Measurements from ENCODE around the gene CYSTM1. TPM values are rescaled to one million over a fixed set of nuclear protein-coding genes. Genes with fewer than 3 reads are reported as not detected.

The CYSTM1 gene
- total RNA-seq, 2 experiments from 2014 or later = 7.2 to 7.4 TPM

DNA sequence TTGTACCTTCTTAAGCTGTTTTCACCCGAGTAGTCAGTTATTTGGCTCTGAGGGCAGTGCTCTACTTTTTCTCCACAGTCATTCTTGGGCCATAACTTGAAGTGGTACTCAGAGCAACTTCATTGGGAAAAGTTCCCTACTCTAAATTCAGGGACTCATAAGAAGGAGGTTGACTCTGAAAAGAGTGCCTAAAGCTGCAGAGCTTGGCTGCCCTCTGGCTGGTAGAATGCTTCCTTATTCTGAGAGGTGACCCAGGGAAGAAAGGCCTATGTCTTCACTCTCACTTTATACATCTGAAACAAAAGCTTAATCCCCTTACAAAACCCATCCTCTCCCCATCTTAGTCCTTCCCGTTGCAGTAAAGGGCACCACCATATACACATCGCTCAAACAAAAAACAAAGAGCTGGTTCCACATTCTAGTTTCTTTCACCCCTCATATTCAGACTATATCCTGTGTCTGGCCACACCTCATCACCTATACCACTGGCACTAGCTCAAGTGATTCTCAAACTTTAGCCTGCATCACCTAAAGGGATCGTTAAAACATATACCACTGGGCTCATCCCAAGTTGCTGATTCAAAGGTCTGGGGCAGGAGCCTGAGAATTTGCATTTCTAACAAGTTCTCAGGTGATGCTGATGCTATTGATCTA, 41.3 kb upstream of the CYSTM1 start:
- TF ChIP-seq, protein P1, sequence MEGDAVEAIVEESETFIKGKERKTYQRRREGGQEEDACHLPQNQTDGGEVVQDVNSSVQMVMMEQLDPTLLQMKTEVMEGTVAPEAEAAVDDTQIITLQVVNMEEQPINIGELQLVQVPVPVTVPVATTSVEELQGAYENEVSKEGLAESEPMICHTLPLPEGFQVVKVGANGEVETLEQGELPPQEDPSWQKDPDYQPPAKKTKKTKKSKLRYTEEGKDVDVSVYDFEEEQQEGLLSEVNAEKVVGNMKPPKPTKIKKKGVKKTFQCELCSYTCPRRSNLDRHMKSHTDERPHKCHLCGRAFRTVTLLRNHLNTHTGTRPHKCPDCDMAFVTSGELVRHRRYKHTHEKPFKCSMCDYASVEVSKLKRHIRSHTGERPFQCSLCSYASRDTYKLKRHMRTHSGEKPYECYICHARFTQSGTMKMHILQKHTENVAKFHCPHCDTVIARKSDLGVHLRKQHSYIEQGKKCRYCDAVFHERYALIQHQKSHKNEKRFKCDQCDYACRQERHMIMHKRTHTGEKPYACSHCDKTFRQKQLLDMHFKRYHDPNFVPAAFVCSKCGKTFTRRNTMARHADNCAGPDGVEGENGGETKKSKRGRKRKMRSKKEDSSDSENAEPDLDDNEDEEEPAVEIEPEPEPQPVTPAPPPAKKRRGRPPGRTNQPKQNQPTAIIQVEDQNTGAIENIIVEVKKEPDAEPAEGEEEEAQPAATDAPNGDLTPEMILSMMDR (IDR thresholded peaks at IDR 0.05) = no peak
- Mint-ChIP-seq H3K27me3 (no peaks in the 10 kb centered on the region), H3K27ac (no peak overlapping the region), H3K4me3 (no peak overlapping the region), H3K9me3 (no peaks in the 10 kb centered on the region), H3K4me1 (ENCODE audit: low read depth) (peaks cover 52% of the 10 kb centered on the region), H3K36me3 (ENCODE audit: low read depth) (no peaks in the 10 kb centered on the region)
- no peaks in the 10 kb centered on the region for H3K36me3 ChIP-seq (ENCODE audit: insufficient read depth, low read length)
- intact Hi-C loops (cut with DNase I, micrococcal nuclease) = loop anchor here in 1 of 2 experiments (2.0 kb wide), 1 partner anchor 13 kb away; no protein-coding TSS in a partner anchor
- H3K9me3 ChIP-seq (ENCODE audit: control insufficient read depth in 1 of 2, insufficient read depth in 1 of 2, low read length in 2 of 2) = no peaks in the 10 kb centered on the region
- ATAC-seq (ENCODE audit: poor library complexity) (no peak), DNase-seq (no peak)
- no peak overlapping the region for H3K27ac ChIP-seq (ENCODE audit: low read depth in 1 of 2, low read length in 2 of 2)
- H3K4me1 ChIP-seq (ENCODE audit: insufficient read depth, low read length) = peaks cover 16% of the 10 kb centered on the region
- POLR2A ChIA-PET = interaction anchor here (1.1 kb wide), 1 partner anchor 19 kb away, joined by 3 read pairs; no protein-coding TSS in a partner anchor
- H3K27me3 ChIP-seq (ENCODE audit: control insufficient read depth in 1 of 2, insufficient read depth in 2 of 2, low read length in 2 of 2) = no peaks in the 10 kb centered on the region
- no peak overlapping the region for H3K4me3 ChIP-seq (ENCODE audit: low read length)
- CTCF ChIA-PET = interaction anchor here (2.0 kb wide), 1 partner anchor 11 kb away, joined by 6 read pairs; no protein-coding TSS in a partner anchor

DNA sequence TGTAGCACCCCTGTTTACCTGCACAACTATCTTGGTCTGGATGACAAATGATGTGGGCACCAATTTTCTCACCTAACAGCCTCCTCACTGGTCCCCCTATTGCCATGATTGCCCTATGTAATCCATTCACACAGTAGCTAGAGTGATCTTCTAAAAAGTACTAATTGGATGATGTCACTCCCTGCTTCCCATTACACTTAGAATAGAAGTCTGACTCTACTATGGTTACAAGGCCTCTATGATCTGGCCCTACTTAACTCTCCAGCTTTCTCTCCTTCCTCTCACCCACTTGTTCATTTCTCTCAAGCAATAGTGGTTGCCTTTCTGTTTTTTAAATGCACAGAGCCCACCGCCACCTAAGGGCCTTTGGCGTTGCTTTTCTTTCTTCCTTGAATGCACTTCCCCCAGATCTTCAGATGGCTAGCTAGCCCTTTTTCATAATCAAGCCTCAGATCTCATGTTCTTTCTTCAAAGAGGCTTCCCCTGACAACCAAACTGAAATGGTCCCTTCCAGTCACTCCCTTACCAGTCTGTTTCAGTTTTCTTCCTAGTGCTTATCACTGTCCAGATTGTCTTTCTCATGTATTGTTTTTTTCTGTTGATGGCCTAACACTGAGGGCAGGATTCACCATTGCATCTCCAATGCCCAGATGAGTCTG, 40.6 kb upstream of the CYSTM1 start:
- TF ChIP-seq, protein P1 (IDR thresholded peaks at IDR 0.05) = no peak
- H3K27me3 ChIP-seq (ENCODE audit: control insufficient read depth in 1 of 2, insufficient read depth in 2 of 2, low read length in 2 of 2) = no peaks in the 10 kb centered on the region
- H3K27ac Mint-ChIP-seq = no peak overlapping the region
- ChIA-PET CTCF (interaction anchor here (2.0 kb wide), 1 partner anchor 9 kb away, joined by 8 read pairs; no protein-coding TSS in a partner anchor), POLR2A (no interaction called here)
- no peak overlapping the region for H3K4me3 Mint-ChIP-seq
- no peaks in the 10 kb centered on the region for H3K9me3 ChIP-seq (ENCODE audit: control insufficient read depth in 1 of 2, insufficient read depth in 1 of 2, low read length in 2 of 2)
- no peaks in the 10 kb centered on the region for H3K27me3 Mint-ChIP-seq
- H3K36me3 ChIP-seq (ENCODE audit: insufficient read depth, low read length) = no peaks in the 10 kb centered on the region
- no peaks in the 10 kb centered on the region for H3K9me3 Mint-ChIP-seq
- peaks cover 16% of the 10 kb centered on the region for H3K4me1 ChIP-seq (ENCODE audit: insufficient read depth, low read length)
- DNase-seq (no peak), ATAC-seq (ENCODE audit: poor library complexity) (no peak)
- intact Hi-C loops (cut with DNase I, micrococcal nuclease) = no loop called here
- H3K4me3 ChIP-seq (ENCODE audit: low read length) = no peak overlapping the region
- H3K36me3 Mint-ChIP-seq (ENCODE audit: low read depth) = no peaks in the 10 kb centered on the region
- H3K27ac ChIP-seq (ENCODE audit: low read depth in 1 of 2, low read length in 2 of 2) = no peak overlapping the region
- peaks cover 52% of the 10 kb centered on the region for H3K4me1 Mint-ChIP-seq (ENCODE audit: low read depth)

DNA sequence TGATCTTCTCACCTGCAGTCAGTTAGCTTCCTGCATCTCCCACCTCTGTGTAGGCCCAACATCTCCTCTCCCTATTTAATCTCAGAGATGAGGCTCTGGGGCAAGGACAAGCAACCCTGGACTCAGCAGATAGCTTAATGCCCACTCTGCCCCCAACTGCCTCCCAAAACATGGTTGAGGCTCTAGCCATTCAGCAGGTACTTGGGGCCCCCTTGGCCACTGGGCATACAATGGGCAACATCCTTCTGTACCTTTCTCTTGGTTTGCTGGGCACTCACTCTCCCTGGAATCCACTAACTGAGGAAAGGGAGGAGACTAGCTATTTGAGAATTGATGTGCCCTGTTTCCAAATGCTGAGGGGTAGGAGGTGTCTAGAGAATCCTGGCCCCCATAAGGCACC, 39.9 kb upstream of the CYSTM1 start:
- Mint-ChIP-seq H3K27me3 (no peaks in the 10 kb centered on the region), H3K36me3 (ENCODE audit: low read depth) (no peaks in the 10 kb centered on the region), H3K4me1 (ENCODE audit: low read depth) (peaks cover 52% of the 10 kb centered on the region), H3K27ac (no peak overlapping the region), H3K9me3 (no peaks in the 10 kb centered on the region), H3K4me3 (no peak overlapping the region)
- CTCF ChIA-PET = interaction anchor here (2.0 kb wide), 1 partner anchor 9 kb away, joined by 8 read pairs; no protein-coding TSS in a partner anchor
- intact Hi-C loops (cut with DNase I, micrococcal nuclease) = no loop called here
- Histone ChIP-seq H3K36me3 (ENCODE audit: insufficient read depth, low read length) (no peaks in the 10 kb centered on the region), H3K27me3 (ENCODE audit: control insufficient read depth in 1 of 2, insufficient read depth in 2 of 2, low read length in 2 of 2) (no peaks in the 10 kb centered on the region), H3K9me3 (ENCODE audit: control insufficient read depth in 1 of 2, insufficient read depth in 1 of 2, low read length in 2 of 2) (no peaks in the 10 kb centered on the region), H3K27ac (ENCODE audit: low read depth in 1 of 2, low read length in 2 of 2) (no peak overlapping the region), H3K4me1 (ENCODE audit: insufficient read depth, low read length) (peaks cover 16% of the 10 kb centered on the region), H3K4me3 (ENCODE audit: low read length) (no peak overlapping the region)
- DNase-seq = no peak
- POLR2A ChIA-PET = interaction anchor here (1.7 kb wide), 1 partner anchor 15 kb away, joined by 4 read pairs; no protein-coding TSS in a partner anchor
- TF ChIP-seq, protein P1 (IDR thresholded peaks at IDR 0.05) = no peak
- no peak for ATAC-seq (ENCODE audit: poor library complexity)
